KMS-11 (cell line): ENCODE measurements around the gene PARP3.
"Not testable (repeated sequence)": the region's sequence is repeated elsewhere in the genome, so short reads cannot be mapped to it uniquely, and the experiment has no call there.

Experiments used
- H2AFZ ChIP-seq: fragments of 200-600 bp; sonication (generic); 2 replicates; pipeline ENCODE4 v1.6.1; 2016; ENCODE audit warnings: antibody characterized with exemption, mixed run types, low read depth
- H3K27ac ChIP-seq: fragments of 200-600 bp; sonication (generic); 2 replicates; pipeline ENCODE4 v1.6.1; 2016; ENCODE audit warnings: mild to moderate bottlenecking, mixed run types
- H3K27me3 ChIP-seq: fragments of 200-600 bp; sonication (generic); 2 replicates; pipeline ENCODE4 v1.6.1; 2017; ENCODE audit warnings: mild to moderate bottlenecking, low read depth, mixed run types, moderate library complexity; ENCODE audit not compliant: insufficient read depth
- H3K36me3 ChIP-seq: fragments of 200-600 bp; sonication (generic); 2 replicates; pipeline ENCODE4 v1.6.1; 2017; ENCODE audit warnings: mild to moderate bottlenecking, mixed run types; ENCODE audit not compliant: insufficient read depth
- H3K4me1 ChIP-seq: fragments of 200-600 bp; sonication (generic); 2 replicates; pipeline ENCODE4 v1.6.1; 2016; ENCODE audit warnings: mild to moderate bottlenecking, low read depth, mixed run types; ENCODE audit not compliant: poor library complexity, severe bottlenecking
- H3K4me2 ChIP-seq: fragments of 200-600 bp; sonication (generic); 2 replicates; pipeline ENCODE4 v1.7.0; 2016; ENCODE audit warnings: mild to moderate bottlenecking, mixed run types
- H3K4me3 ChIP-seq: fragments of 200-600 bp; sonication (generic); IDR thresholded peaks from 2 replicates; pipeline ENCODE4 v1.6.1; 2017; ENCODE audit warnings: low read depth, low read length, mixed read lengths; ENCODE audit not compliant: insufficient read depth
- H3K79me2 ChIP-seq: fragments of 200-600 bp; sonication (generic); 2 replicates; pipeline ENCODE4 v1.6.1; 2016; ENCODE audit warnings: low read depth, mixed run types; ENCODE audit not compliant: insufficient read depth
- H3K9ac ChIP-seq: fragments of 200-600 bp; sonication (generic); 2 replicates; pipeline ENCODE4 v1.6.1; 2016; ENCODE audit warnings: mild to moderate bottlenecking, mixed run types
- H4K20me1 ChIP-seq: fragments of 200-600 bp; sonication (generic); 2 replicates; pipeline ENCODE4 v1.6.1; 2016; ENCODE audit warnings: mild to moderate bottlenecking, mixed run types; ENCODE audit not compliant: insufficient read depth
- CTCF ChIP-seq: fragments of 200-600 bp; sonication (generic); conservative IDR thresholded peaks from 2 replicates; pipeline ENCODE4 v1.6.1; 2017; ENCODE audit warnings: low read depth, mild to moderate bottlenecking, antibody characterized with exemption, low read length, moderate library complexity, mixed read lengths

The PARP3 gene

GRCh38 chr3:51916418-51916817, 25.7 kb upstream of the PARP3 start:
- TF ChIP-seq CTCF, result no peak
- H3K4me3 ChIP-seq, result no peak overlapping the region
- H3K9ac ChIP-seq, result no peak overlapping the region
- H3K79me2 ChIP-seq, result no peaks in the 10 kb centered on the region
- no peaks in the 10 kb centered on the region for H4K20me1 ChIP-seq
- H3K27ac ChIP-seq, result no peak overlapping the region
- no peaks in the 10 kb centered on the region for H3K27me3 ChIP-seq
- H3K36me3 ChIP-seq, result no peaks in the 10 kb centered on the region
- no peaks in the 10 kb centered on the region for H3K4me1 ChIP-seq
- no peak overlapping the region for H3K4me2 ChIP-seq
- H2AFZ ChIP-seq, result no peak overlapping the region

GRCh38 chr3:51921081-51921578, 21.0 kb upstream of the PARP3 start:
- no peak for TF ChIP-seq CTCF
- Histone ChIP-seq H3K36me3 (no peaks in the 10 kb centered on the region), H3K4me2 (no peak overlapping the region), H3K9ac (no peak overlapping the region), H4K20me1 (no peaks in the 10 kb centered on the region), H3K4me3 (no peak overlapping the region), H3K27ac (no peak overlapping the region), H3K4me1 (no peaks in the 10 kb centered on the region), H3K27me3 (no peaks in the 10 kb centered on the region), H3K79me2 (no peaks in the 10 kb centered on the region), H2AFZ (no peak overlapping the region)

- no peaks in the 10 kb centered on the region for H4K20me1 ChIP-seq
- H3K79me2 ChIP-seq, result no peaks in the 10 kb centered on the region
- no peak for TF ChIP-seq CTCF
- no peak overlapping the region for H3K4me3 ChIP-seq
- H3K4me2 ChIP-seq, result no peak overlapping the region
- H3K27ac ChIP-seq, result no peak overlapping the region
- H3K9ac ChIP-seq, result no peak overlapping the region
- no peak overlapping the region for H2AFZ ChIP-seq
- no peaks in the 10 kb centered on the region for H3K36me3 ChIP-seq
- no peaks in the 10 kb centered on the region for H3K4me1 ChIP-seq
- H3K27me3 ChIP-seq, result no peaks in the 10 kb centered on the region
These were observed 14.8 kb upstream of the PARP3 start for GRCh38 chr3:51927061-51927977.

- H3K36me3 ChIP-seq, result no peaks in the 10 kb centered on the region
- no peak for TF ChIP-seq CTCF
- no peaks in the 10 kb centered on the region for H4K20me1 ChIP-seq
- H3K9ac ChIP-seq, result no peak overlapping the region
- no peaks in the 10 kb centered on the region for H3K27me3 ChIP-seq
- no peaks in the 10 kb centered on the region for H3K4me1 ChIP-seq
- no peak overlapping the region for H3K4me3 ChIP-seq
- no peaks in the 10 kb centered on the region for H3K79me2 ChIP-seq
- H3K4me2 ChIP-seq, result no peak overlapping the region
- H3K27ac ChIP-seq, result no peak overlapping the region
- no peak overlapping the region for H2AFZ ChIP-seq
These were observed 13.7 kb upstream of the PARP3 start for GRCh38 chr3:51928438-51928837.

- H3K27ac ChIP-seq, H3K27me3 ChIP-seq, H3K9ac ChIP-seq, H3K4me2 ChIP-seq, H3K79me2 ChIP-seq, H3K4me3 ChIP-seq, H3K4me1 ChIP-seq, H4K20me1 ChIP-seq, H3K36me3 ChIP-seq, H2AFZ ChIP-seq: not testable (repeated sequence)
These were observed 13.2 kb upstream of the PARP3 start for GRCh38 chr3:51928981-51929380.
